ENCODE data around the gene SOCS2.

The SOCS2 gene

DNA sequence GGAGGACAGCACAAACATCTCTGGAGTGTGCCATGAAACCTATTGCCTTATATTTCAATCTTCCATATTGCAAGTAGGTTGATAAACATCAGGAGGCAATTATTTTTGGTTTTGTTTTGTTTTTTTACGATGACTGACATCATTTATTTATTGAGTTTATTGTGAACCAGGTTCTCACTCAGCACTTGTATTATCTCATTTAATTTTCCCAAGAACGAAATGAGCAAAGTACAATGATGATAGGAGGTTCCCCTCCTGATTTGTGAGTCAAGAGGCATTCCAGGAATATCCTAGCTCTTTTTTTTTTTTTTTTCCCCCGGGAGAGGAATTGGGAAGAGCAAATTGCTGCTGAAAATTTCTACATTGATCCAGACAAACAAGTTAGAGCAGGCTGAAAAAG is 4.7 kb downstream of the SOCS2 start:
- Histone ChIP-seq H3K4me3 (ENCODE audit: low read depth in 1 of 5, low read length in 5 of 5) (peak overlapping the region in 3 of 5 donors; percentile 25 to 89 (median 81)), H3K9ac (ENCODE audit: low read length in 5 of 5) (peak overlapping the region in 2 of 5 donors; percentile 7 to 31), H3K27ac (ENCODE audit: low read depth, low read length) (peak overlapping the region; percentile 19), H3K36me3 (ENCODE audit: control insufficient read depth in 5 of 5, insufficient read depth in 5 of 5, low read length in 5 of 5) (peaks cover 0 to 14% (median 6%) of the 10 kb centered on the region in 5 donors), H3K4me1 (ENCODE audit: control insufficient read depth in 5 of 5, insufficient read depth in 5 of 5, low read length in 5 of 5) (peaks cover 0 to 48% (median 23%) of the 10 kb centered on the region in 5 donors), H3K9me3 (ENCODE audit: control insufficient read depth in 5 of 5, low read length in 5 of 5) (no peaks in the 10 kb centered on the region), H3K27me3 (ENCODE audit: control insufficient read depth in 5 of 5, insufficient read depth in 4 of 5, low read length in 5 of 5) (no peaks in the 10 kb centered on the region)

DNA sequence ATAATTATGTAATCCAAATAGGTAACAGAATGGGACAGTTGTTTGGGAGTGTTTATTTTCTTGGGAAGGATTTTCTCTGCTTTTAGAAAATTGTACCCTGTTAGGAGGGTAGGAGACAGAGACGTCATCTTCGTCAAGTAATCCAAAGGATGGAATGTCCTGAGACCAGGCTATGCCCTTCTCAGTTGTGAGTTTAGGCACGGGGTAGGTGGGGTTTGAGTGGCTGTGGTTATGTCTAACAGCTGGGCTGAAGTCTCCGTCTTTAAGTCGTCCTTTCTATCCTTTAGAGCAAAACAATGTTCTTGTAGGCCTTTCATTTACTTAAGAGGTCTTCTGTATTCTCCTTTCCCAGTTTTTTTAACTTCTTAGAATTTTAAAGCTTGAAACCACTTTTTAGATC is 5.7 kb downstream of the SOCS2 start:
- no peaks in the 10 kb centered on the region for H3K9me3 ChIP-seq (ENCODE audit: control insufficient read depth in 5 of 5, low read length in 5 of 5)
- H3K9ac ChIP-seq (ENCODE audit: low read length in 5 of 5) = no peak overlapping the region
- peak overlapping the region in 2 of 5 donors; percentile 28 to 89 for H3K4me3 ChIP-seq (ENCODE audit: low read depth in 1 of 5, low read length in 5 of 5)
- H3K36me3 ChIP-seq (ENCODE audit: control insufficient read depth in 5 of 5, insufficient read depth in 5 of 5, low read length in 5 of 5) = peaks cover 0 to 14% (median 6%) of the 10 kb centered on the region in 5 donors
- peaks cover 0 to 38% (median 13%) of the 10 kb centered on the region in 5 donors for H3K4me1 ChIP-seq (ENCODE audit: control insufficient read depth in 5 of 5, insufficient read depth in 5 of 5, low read length in 5 of 5)
- no peaks in the 10 kb centered on the region for H3K27me3 ChIP-seq (ENCODE audit: control insufficient read depth in 5 of 5, insufficient read depth in 4 of 5, low read length in 5 of 5)
- peak overlapping the region; percentile 19 for H3K27ac ChIP-seq (ENCODE audit: low read depth, low read length)

DNA sequence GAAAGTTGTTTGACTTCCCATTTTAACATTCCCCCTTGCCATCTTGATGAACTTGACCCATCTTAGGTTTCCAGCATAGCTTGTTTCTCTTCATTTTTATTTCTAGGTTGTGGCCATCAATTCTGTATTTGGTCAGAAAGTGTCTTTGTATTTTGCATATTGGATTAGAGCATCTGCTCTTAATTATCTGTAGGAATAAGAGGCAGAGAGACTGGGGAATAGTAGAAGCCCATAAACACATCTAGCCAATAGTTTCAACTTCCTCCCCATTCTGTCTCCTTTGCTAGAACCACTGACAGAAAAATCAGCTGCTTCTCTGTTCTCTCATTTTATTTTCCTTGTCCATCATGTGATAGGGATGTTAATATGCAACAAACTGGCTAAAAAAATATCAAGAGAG is 8.2 kb downstream of the SOCS2 start:
- Histone ChIP-seq H3K4me3 (ENCODE audit: low read depth in 1 of 5, low read length in 5 of 5) (no peak overlapping the region), H3K27ac (ENCODE audit: low read depth, low read length) (no peak overlapping the region), H3K9ac (ENCODE audit: low read length in 5 of 5) (no peak overlapping the region), H3K36me3 (ENCODE audit: control insufficient read depth in 5 of 5, insufficient read depth in 5 of 5, low read length in 5 of 5) (peaks cover 0 to 6% (median 0%) of the 10 kb centered on the region in 5 donors), H3K9me3 (ENCODE audit: control insufficient read depth in 5 of 5, low read length in 5 of 5) (no peaks in the 10 kb centered on the region), H3K27me3 (ENCODE audit: control insufficient read depth in 5 of 5, insufficient read depth in 4 of 5, low read length in 5 of 5) (no peaks in the 10 kb centered on the region), H3K4me1 (ENCODE audit: control insufficient read depth in 5 of 5, insufficient read depth in 5 of 5, low read length in 5 of 5) (peaks cover 0 to 34% (median 5%) of the 10 kb centered on the region in 5 donors)

DNA sequence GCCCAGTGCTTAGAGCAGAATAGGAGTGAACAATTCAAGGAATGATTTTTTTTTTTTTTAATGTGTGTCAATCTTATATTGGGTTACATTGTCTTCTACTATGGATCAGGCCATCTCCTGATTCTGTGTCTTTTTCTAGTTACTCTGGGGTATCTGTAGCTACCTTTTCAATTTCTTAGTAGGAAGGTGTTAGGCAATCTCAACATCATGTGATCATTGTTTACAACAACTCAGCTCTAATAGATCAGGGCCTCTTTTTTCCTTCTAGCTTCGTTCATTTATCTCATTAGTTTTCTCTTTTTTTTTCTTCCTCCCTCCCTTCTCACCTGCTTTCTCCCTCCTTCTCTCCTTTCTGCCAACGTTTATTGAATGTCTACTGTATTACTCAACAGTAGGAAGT is 8.9 kb downstream of the SOCS2 start:
- Histone ChIP-seq H3K27ac (ENCODE audit: low read depth, low read length) (no peak overlapping the region), H3K9ac (ENCODE audit: low read length in 5 of 5) (no peak overlapping the region), H3K27me3 (ENCODE audit: control insufficient read depth in 5 of 5, insufficient read depth in 4 of 5, low read length in 5 of 5) (no peaks in the 10 kb centered on the region), H3K9me3 (ENCODE audit: control insufficient read depth in 5 of 5, low read length in 5 of 5) (no peaks in the 10 kb centered on the region), H3K4me3 (ENCODE audit: low read depth in 1 of 5, low read length in 5 of 5) (no peak overlapping the region), H3K36me3 (ENCODE audit: control insufficient read depth in 5 of 5, insufficient read depth in 5 of 5, low read length in 5 of 5) (peaks cover 0 to 4% (median 0%) of the 10 kb centered on the region in 5 donors), H3K4me1 (ENCODE audit: control insufficient read depth in 5 of 5, insufficient read depth in 5 of 5, low read length in 5 of 5) (peaks cover 0 to 34% (median 5%) of the 10 kb centered on the region in 5 donors)

DNA sequence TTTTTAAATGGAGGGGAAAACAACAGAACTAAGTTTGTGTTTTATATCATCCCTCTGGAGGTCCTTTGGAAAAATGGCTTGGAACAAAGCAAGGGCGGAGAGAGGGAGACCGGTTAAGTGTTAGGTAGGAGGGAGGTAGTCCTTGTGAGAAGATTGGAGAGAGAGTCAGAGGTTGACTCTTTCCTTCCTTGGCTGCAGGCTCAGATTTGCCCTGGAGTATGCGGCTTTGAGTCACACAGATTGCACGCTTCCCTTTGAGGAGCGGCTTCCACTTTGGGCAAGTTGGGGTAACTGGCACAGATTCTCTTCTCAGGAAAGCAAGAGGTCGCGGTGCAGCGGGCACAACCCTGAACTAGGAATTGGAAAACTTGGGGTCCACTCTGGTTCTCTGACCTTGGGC is 9.9 kb downstream of the SOCS2 start:
- no peak overlapping the region for H3K9ac ChIP-seq (ENCODE audit: low read length in 5 of 5)
- H3K27ac ChIP-seq (ENCODE audit: low read depth, low read length) = no peak overlapping the region
- H3K9me3 ChIP-seq (ENCODE audit: control insufficient read depth in 5 of 5, low read length in 5 of 5) = no peaks in the 10 kb centered on the region
- no peaks in the 10 kb centered on the region for H3K27me3 ChIP-seq (ENCODE audit: control insufficient read depth in 5 of 5, insufficient read depth in 4 of 5, low read length in 5 of 5)
- peaks cover 0 to 4% (median 0%) of the 10 kb centered on the region in 5 donors for H3K36me3 ChIP-seq (ENCODE audit: control insufficient read depth in 5 of 5, insufficient read depth in 5 of 5, low read length in 5 of 5)
- H3K4me1 ChIP-seq (ENCODE audit: control insufficient read depth in 5 of 5, insufficient read depth in 5 of 5, low read length in 5 of 5) = peaks cover 0 to 29% (median 5%) of the 10 kb centered on the region in 5 donors
- no peak overlapping the region for H3K4me3 ChIP-seq (ENCODE audit: low read depth in 1 of 5, low read length in 5 of 5)

DNA sequence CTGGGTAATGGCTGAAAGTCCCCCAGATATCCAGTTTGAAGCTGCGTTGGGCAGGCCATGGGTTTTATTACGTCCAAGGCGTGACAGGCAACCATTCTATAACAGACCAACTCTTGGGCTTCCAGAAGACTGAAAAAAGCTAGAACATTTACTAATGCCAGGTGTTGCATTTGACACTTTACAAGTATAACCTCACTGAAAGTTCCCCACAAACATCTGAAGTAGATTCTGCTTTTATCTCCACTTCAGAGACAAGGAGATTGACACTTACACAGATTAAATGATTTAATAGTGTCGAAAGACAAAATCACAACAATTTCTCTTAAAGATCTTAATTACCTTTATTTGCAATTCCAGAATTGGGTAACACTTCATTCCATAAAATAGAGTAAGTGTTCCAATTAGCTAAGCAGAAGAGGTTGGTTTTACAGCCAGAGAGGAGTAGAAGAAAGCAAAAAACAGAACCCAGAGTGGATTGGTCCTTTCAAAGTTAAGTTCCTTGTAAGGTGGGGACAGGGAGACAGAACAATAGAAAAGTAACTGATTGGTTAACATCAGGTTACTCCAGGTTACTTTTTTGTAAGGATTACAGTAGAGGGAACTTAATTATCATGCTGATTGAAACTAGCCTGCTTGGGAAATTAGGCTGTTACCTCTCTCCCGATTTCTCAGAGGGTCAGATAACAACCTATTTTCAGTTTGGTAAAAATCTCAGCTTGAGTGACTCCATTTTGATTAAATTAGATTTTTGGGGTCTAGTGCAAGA is 11.3 kb downstream of the SOCS2 start:
- Histone ChIP-seq H3K4me3 (ENCODE audit: low read depth in 1 of 5, low read length in 5 of 5) (no peak overlapping the region), H3K9ac (ENCODE audit: low read length in 5 of 5) (no peak overlapping the region), H3K27me3 (ENCODE audit: control insufficient read depth in 5 of 5, insufficient read depth in 4 of 5, low read length in 5 of 5) (no peaks in the 10 kb centered on the region), H3K27ac (ENCODE audit: low read depth, low read length) (no peak overlapping the region), H3K4me1 (ENCODE audit: control insufficient read depth in 5 of 5, insufficient read depth in 5 of 5, low read length in 5 of 5) (peaks cover 0 to 15% (median 0%) of the 10 kb centered on the region in 5 donors), H3K9me3 (ENCODE audit: control insufficient read depth in 5 of 5, low read length in 5 of 5) (no peaks in the 10 kb centered on the region), H3K36me3 (ENCODE audit: control insufficient read depth in 5 of 5, insufficient read depth in 5 of 5, low read length in 5 of 5) (peaks cover 0 to 4% (median 0%) of the 10 kb centered on the region in 5 donors)

DNA sequence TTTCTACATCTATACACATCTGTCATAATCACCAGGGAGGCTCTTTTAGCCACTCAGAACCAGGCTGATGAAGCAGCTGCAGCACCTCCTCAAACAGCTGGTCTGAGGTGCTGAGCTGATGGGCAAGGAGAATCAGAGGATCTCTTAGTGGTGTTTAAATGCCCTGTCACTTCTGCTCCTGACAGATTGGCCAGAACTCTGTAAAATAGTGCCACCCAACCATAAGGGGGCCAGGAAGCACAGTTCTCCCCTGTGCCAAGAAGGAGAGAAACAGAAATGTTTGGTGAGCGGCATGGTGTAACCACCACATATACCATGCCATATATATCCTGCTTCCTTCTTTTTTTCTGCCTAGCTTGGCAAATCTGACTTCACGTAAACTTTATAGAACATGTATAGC is 12.8 kb downstream of the SOCS2 start:
- no peaks in the 10 kb centered on the region for H3K36me3 ChIP-seq (ENCODE audit: control insufficient read depth in 5 of 5, insufficient read depth in 5 of 5, low read length in 5 of 5)
- H3K4me1 ChIP-seq (ENCODE audit: control insufficient read depth in 5 of 5, insufficient read depth in 5 of 5, low read length in 5 of 5) = peaks cover 0 to 4% (median 1%) of the 10 kb centered on the region in 5 donors
- no peaks in the 10 kb centered on the region for H3K27me3 ChIP-seq (ENCODE audit: control insufficient read depth in 5 of 5, insufficient read depth in 4 of 5, low read length in 5 of 5)
- H3K27ac ChIP-seq (ENCODE audit: low read depth, low read length) = no peak overlapping the region
- H3K9me3 ChIP-seq (ENCODE audit: control insufficient read depth in 5 of 5, low read length in 5 of 5) = no peaks in the 10 kb centered on the region
- H3K9ac ChIP-seq (ENCODE audit: low read length in 5 of 5) = no peak overlapping the region
- no peak overlapping the region for H3K4me3 ChIP-seq (ENCODE audit: low read depth in 1 of 5, low read length in 5 of 5)

DNA sequence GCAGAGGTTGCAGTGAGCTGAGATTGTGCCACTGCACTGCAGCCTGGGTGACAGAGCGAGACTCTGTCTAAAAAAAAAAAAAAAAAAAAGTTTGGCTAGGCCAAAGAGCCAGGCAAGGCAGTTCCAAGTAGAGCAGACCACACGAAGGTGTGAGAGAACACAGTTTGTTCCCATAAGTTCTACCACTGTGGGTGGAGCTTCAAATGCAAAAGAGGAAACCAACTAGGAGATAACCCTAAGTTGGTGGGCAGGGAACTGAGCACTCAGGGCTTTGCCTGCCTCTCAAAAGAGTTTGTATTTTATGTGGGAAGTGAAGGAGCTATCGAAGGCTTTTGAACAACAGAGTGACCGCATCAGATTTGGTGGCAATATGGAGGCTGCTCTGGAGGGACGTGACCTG is 15.1 kb downstream of the SOCS2 start:
- Histone ChIP-seq H3K27ac (ENCODE audit: low read depth, low read length) (no peak overlapping the region), H3K36me3 (ENCODE audit: control insufficient read depth in 5 of 5, insufficient read depth in 5 of 5, low read length in 5 of 5) (no peaks in the 10 kb centered on the region), H3K9me3 (ENCODE audit: control insufficient read depth in 5 of 5, low read length in 5 of 5) (no peaks in the 10 kb centered on the region), H3K4me1 (ENCODE audit: control insufficient read depth in 5 of 5, insufficient read depth in 5 of 5, low read length in 5 of 5) (peaks cover 2 to 11% (median 7%) of the 10 kb centered on the region in 5 donors), H3K27me3 (ENCODE audit: control insufficient read depth in 5 of 5, insufficient read depth in 4 of 5, low read length in 5 of 5) (no peaks in the 10 kb centered on the region), H3K4me3 (ENCODE audit: low read depth in 1 of 5, low read length in 5 of 5) (no peak overlapping the region), H3K9ac (ENCODE audit: low read length in 5 of 5) (no peak overlapping the region)

DNA sequence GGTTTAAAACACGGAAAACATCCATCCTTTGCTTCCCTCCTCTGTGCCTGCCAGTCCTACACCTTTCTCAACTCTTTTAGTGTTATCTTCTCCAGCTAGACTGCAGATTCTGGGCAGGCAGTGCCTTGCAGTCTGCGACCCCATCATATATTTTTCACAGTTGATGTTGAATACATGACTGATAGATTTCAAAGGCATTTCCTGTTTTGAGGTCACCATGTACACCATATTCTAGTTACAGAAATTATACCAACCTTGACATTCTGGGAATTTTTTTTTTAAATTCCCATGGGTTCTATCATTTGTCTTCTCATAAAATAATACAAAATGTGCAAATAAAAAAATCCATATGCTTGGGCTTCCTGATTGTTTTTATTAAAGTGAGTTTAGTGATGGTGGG is 16.6 kb downstream of the SOCS2 start:
- H3K27me3 ChIP-seq (ENCODE audit: control insufficient read depth in 5 of 5, insufficient read depth in 4 of 5, low read length in 5 of 5) = no peaks in the 10 kb centered on the region
- no peaks in the 10 kb centered on the region for H3K9me3 ChIP-seq (ENCODE audit: control insufficient read depth in 5 of 5, low read length in 5 of 5)
- no peaks in the 10 kb centered on the region for H3K36me3 ChIP-seq (ENCODE audit: control insufficient read depth in 5 of 5, insufficient read depth in 5 of 5, low read length in 5 of 5)
- peaks cover 2 to 19% (median 6%) of the 10 kb centered on the region in 5 donors for H3K4me1 ChIP-seq (ENCODE audit: control insufficient read depth in 5 of 5, insufficient read depth in 5 of 5, low read length in 5 of 5)
- H3K27ac ChIP-seq (ENCODE audit: low read depth, low read length) = no peak overlapping the region
- no peak overlapping the region for H3K9ac ChIP-seq (ENCODE audit: low read length in 5 of 5)
- no peak overlapping the region for H3K4me3 ChIP-seq (ENCODE audit: low read depth in 1 of 5, low read length in 5 of 5)

DNA sequence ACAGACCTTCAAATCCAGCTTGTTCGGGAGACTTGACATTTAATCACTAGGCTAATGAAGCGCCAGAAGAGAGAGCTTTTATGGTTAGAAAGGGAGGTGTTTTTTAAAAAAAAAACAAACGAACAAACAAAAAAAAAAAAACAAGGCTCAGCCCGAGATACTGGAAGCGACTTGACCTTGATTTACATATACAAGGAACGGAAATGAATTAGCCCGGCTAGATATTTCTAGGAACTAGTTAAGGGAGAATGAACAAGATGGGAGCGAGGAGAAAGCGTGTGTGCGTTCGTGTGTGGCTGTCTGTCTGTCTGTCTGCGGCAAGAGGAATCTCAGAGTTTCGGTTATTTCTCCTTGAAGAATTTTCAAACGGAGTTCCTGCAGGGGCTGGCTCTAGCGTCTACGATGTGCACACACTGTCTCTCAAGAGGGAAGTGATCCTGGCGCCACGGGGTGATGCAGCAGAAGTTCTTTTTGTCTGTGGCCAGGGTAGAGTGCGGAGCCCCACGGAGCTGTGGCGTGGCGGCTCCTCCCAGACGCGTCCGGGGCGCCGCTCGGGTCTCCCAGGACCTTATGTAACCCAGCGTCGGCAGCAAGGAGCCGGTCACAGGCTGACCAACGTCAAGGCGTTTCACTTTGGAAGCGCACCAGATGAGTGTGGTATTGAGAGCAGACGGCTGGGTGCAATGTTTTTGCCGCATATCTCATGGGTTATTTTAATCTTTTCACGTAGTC is 18.8 kb downstream of the SOCS2 start:
- H3K27ac ChIP-seq (ENCODE audit: low read depth, low read length) = peak overlapping the region; percentile 92
- H3K4me3 ChIP-seq (ENCODE audit: low read depth in 1 of 5, low read length in 5 of 5) = peak overlapping the region; percentile 66 to 87 (median 75)
- no peaks in the 10 kb centered on the region for H3K36me3 ChIP-seq (ENCODE audit: control insufficient read depth in 5 of 5, insufficient read depth in 5 of 5, low read length in 5 of 5)
- peak overlapping the region; percentile 21 to 75 (median 56) for H3K9ac ChIP-seq (ENCODE audit: low read length in 5 of 5)
- H3K4me1 ChIP-seq (ENCODE audit: control insufficient read depth in 5 of 5, insufficient read depth in 5 of 5, low read length in 5 of 5) = peaks cover 2 to 23% (median 6%) of the 10 kb centered on the region in 5 donors
- no peaks in the 10 kb centered on the region for H3K9me3 ChIP-seq (ENCODE audit: control insufficient read depth in 5 of 5, low read length in 5 of 5)
- no peaks in the 10 kb centered on the region for H3K27me3 ChIP-seq (ENCODE audit: control insufficient read depth in 5 of 5, insufficient read depth in 4 of 5, low read length in 5 of 5)

Measured in subcutaneous abdominal adipose tissue (tissue), 5 donors.